ENCODE measurements around the gene MALRD1. TPM values are rescaled to one million over a fixed set of nuclear protein-coding genes. Genes with fewer than 3 reads are reported as not detected.

Gene MALRD1
- total and polyA plus RNA-seq, 2 donors (not counting 1 experiment from before 2014, with no cell fraction given), result 0.62 to 1.7 TPM

DNA sequence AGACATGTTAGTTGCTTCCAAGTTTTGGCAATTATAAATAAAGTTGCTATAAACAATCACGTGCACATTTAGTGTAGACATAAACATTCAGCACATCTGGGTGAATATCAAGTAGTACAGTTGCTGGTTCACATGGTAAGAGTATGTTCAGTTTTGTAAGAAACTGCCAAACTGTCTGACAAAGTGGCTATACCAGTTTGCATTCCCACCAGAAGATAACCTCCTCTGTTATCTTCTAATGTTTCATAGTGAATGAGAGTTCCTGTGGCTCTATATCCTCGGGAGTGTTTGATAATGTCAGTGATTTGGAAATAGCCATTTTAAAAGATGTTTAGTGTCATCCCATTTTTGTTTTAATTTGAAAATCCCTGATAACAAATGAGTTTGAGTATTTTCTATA is 508.1 kb downstream of the MALRD1 start:
- TF ChIP-seq, protein P1, sequence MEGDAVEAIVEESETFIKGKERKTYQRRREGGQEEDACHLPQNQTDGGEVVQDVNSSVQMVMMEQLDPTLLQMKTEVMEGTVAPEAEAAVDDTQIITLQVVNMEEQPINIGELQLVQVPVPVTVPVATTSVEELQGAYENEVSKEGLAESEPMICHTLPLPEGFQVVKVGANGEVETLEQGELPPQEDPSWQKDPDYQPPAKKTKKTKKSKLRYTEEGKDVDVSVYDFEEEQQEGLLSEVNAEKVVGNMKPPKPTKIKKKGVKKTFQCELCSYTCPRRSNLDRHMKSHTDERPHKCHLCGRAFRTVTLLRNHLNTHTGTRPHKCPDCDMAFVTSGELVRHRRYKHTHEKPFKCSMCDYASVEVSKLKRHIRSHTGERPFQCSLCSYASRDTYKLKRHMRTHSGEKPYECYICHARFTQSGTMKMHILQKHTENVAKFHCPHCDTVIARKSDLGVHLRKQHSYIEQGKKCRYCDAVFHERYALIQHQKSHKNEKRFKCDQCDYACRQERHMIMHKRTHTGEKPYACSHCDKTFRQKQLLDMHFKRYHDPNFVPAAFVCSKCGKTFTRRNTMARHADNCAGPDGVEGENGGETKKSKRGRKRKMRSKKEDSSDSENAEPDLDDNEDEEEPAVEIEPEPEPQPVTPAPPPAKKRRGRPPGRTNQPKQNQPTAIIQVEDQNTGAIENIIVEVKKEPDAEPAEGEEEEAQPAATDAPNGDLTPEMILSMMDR (conservative IDR thresholded peaks at IDR 0.05 in 1 of 2, IDR thresholded peaks at IDR 0.05 in 1 of 2; ENCODE audit: low read depth in 1 of 2, low read length in 2 of 2), result no peak
- TF ChIP-seq EZH2 (IDR thresholded peaks at IDR 0.05; ENCODE audit: low read length, missing control alignments), result no peak
- no peaks in the 10 kb centered on the region for H3K79me2 ChIP-seq (ENCODE audit: control insufficient read depth, insufficient read depth, low read length)
- H2AFZ ChIP-seq (ENCODE audit: low read length), result no peak overlapping the region
- H3K4me1 ChIP-seq (ENCODE audit: control insufficient read depth, extremely low read depth, insufficient read depth, low read length), result no peaks in the 10 kb centered on the region
- no peak overlapping the region for H3K4me3 ChIP-seq (replicated peaks in 1 of 4; ENCODE audit: control extremely low read depth in 1 of 4, insufficient read depth in 1 of 4, low read depth in 3 of 4, low read length in 4 of 4)
- peak in 1 of 2 donors; percentile 21 for DNase-seq (ENCODE audit: low read depth in 2 of 2)
- H3K4me2 ChIP-seq (ENCODE audit: extremely low read depth, insufficient read depth, low read length), result no peak overlapping the region
- H3K9me3 ChIP-seq (ENCODE audit: control insufficient read depth, insufficient read depth, low read depth, low read length), result no peaks in the 10 kb centered on the region
- H3K27ac ChIP-seq (ENCODE audit: insufficient read depth, low read length), result no peak overlapping the region
- H3K9ac ChIP-seq (ENCODE audit: insufficient read depth, low read length), result no peak overlapping the region
- H3K27me3 ChIP-seq (ENCODE audit: control insufficient read depth, insufficient read depth, low read length), result no peaks in the 10 kb centered on the region
- H4K20me1 ChIP-seq (ENCODE audit: control insufficient read depth, extremely low read depth, insufficient read depth, low read length), result no peaks in the 10 kb centered on the region
- no peaks in the 10 kb centered on the region for H3K36me3 ChIP-seq (ENCODE audit: control insufficient read depth, insufficient read depth, low read length)

GRCh38 chr10:19561181-19561580 is 512.6 kb downstream of the MALRD1 start:
- no peak overlapping the region for H2AFZ ChIP-seq (ENCODE audit: low read length)
- H3K4me2 ChIP-seq (ENCODE audit: extremely low read depth, insufficient read depth, low read length), result no peak overlapping the region
- no peak overlapping the region for H3K27ac ChIP-seq (ENCODE audit: insufficient read depth, low read length)
- no peak for DNase-seq (ENCODE audit: low read depth in 2 of 2)
- no peaks in the 10 kb centered on the region for H3K9me3 ChIP-seq (ENCODE audit: control insufficient read depth, insufficient read depth, low read depth, low read length)
- no peak for TF ChIP-seq EZH2 (IDR thresholded peaks at IDR 0.05; ENCODE audit: low read length, missing control alignments)
- TF ChIP-seq, protein P1 (conservative IDR thresholded peaks at IDR 0.05 in 1 of 2, IDR thresholded peaks at IDR 0.05 in 1 of 2; ENCODE audit: low read depth in 1 of 2, low read length in 2 of 2), result no peak
- no peak overlapping the region for H3K9ac ChIP-seq (ENCODE audit: insufficient read depth, low read length)
- no peaks in the 10 kb centered on the region for H3K4me1 ChIP-seq (ENCODE audit: control insufficient read depth, extremely low read depth, insufficient read depth, low read length)
- no peaks in the 10 kb centered on the region for H3K27me3 ChIP-seq (ENCODE audit: control insufficient read depth, insufficient read depth, low read length)
- H3K4me3 ChIP-seq (replicated peaks in 1 of 4; ENCODE audit: control extremely low read depth in 1 of 4, insufficient read depth in 1 of 4, low read depth in 3 of 4, low read length in 4 of 4), result no peak overlapping the region
- H3K36me3 ChIP-seq (ENCODE audit: control insufficient read depth, insufficient read depth, low read length), result no peaks in the 10 kb centered on the region
- no peaks in the 10 kb centered on the region for H4K20me1 ChIP-seq (ENCODE audit: control insufficient read depth, extremely low read depth, insufficient read depth, low read length)
- H3K79me2 ChIP-seq (ENCODE audit: control insufficient read depth, insufficient read depth, low read length), result no peaks in the 10 kb centered on the region

DNA sequence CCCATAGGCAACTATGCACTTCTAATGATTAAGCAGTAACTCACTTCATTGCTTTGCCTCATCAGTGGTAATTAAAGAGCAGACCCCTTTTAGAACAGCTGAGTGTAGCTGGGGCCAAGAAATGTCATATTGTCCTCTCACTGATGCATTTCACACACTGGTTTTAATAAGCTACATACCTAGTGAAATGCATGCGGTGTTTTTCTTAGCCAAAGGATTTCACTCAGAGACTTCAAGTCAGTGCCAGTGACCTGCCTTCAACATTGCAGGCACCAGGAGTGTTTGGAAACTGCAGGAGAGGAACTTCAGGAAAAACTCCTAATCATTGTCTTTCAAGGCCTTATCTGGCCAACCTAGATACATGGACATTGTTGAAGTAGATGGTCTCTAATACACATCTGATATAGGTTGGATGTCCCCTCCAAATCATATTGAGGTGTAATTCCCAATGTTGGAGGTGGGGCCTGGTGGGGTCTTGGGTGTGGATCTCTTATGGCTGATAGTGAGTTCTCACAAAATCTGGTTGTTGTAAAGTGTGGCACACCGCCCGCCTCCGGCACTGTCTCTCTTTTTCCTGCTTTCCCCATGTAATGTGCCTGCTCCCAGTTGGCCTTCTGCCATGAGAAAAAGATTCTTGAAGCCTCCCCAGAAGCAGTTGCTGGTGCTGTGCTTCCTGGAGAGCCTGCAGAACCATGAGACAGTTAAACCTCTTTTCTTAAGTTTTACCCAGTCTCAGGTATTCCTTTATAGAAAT is 515.0 kb downstream of the MALRD1 start:
- H3K4me3 ChIP-seq (replicated peaks in 1 of 4; ENCODE audit: control extremely low read depth in 1 of 4, insufficient read depth in 1 of 4, low read depth in 3 of 4, low read length in 4 of 4), result no peak overlapping the region
- H3K4me2 ChIP-seq (ENCODE audit: extremely low read depth, insufficient read depth, low read length), result no peak overlapping the region
- no peaks in the 10 kb centered on the region for H3K4me1 ChIP-seq (ENCODE audit: control insufficient read depth, extremely low read depth, insufficient read depth, low read length)
- no peaks in the 10 kb centered on the region for H3K36me3 ChIP-seq (ENCODE audit: control insufficient read depth, insufficient read depth, low read length)
- no peaks in the 10 kb centered on the region for H3K9me3 ChIP-seq (ENCODE audit: control insufficient read depth, insufficient read depth, low read depth, low read length)
- no peaks in the 10 kb centered on the region for H4K20me1 ChIP-seq (ENCODE audit: control insufficient read depth, extremely low read depth, insufficient read depth, low read length)
- H3K9ac ChIP-seq (ENCODE audit: insufficient read depth, low read length), result no peak overlapping the region
- TF ChIP-seq, protein P1 (conservative IDR thresholded peaks at IDR 0.05 in 1 of 2, IDR thresholded peaks at IDR 0.05 in 1 of 2; ENCODE audit: low read depth in 1 of 2, low read length in 2 of 2), result no peak
- no peak for TF ChIP-seq EZH2 (IDR thresholded peaks at IDR 0.05; ENCODE audit: low read length, missing control alignments)
- no peak overlapping the region for H2AFZ ChIP-seq (ENCODE audit: low read length)
- H3K79me2 ChIP-seq (ENCODE audit: control insufficient read depth, insufficient read depth, low read length), result no peaks in the 10 kb centered on the region
- H3K27ac ChIP-seq (ENCODE audit: insufficient read depth, low read length), result no peak overlapping the region
- no peak for DNase-seq (ENCODE audit: low read depth in 2 of 2)
- H3K27me3 ChIP-seq (ENCODE audit: control insufficient read depth, insufficient read depth, low read length), result no peaks in the 10 kb centered on the region

Data from fibroblast of lung (primary cell).